NCI-H1048 (cell line): ENCODE data around the gene CNTNAP2.
"Not testable (repeated sequence)": the region's sequence is repeated elsewhere in the genome, so short reads cannot be mapped to it uniquely, and the experiment has no call there.

Source experiments
- DNase-seq: peaks from one replicate; lab custom pipeline; 2025; lab: John Stamatoyannopoulos, UW

The CNTNAP2 gene

DNA sequence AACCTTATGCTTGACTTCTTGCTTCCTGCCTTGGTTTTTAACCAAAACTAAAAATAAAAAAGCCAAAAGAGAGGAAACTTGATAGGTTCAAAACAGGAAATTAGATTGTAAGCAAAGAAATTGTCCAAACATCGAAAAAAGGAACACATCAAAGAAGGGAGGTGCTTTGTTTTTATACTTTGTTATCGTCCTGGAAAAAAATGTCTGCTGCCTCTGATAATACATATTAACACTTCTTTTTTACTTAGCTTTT, 2187.4 kb downstream of the CNTNAP2 start:
- DNase-seq, result no peak

DNA sequence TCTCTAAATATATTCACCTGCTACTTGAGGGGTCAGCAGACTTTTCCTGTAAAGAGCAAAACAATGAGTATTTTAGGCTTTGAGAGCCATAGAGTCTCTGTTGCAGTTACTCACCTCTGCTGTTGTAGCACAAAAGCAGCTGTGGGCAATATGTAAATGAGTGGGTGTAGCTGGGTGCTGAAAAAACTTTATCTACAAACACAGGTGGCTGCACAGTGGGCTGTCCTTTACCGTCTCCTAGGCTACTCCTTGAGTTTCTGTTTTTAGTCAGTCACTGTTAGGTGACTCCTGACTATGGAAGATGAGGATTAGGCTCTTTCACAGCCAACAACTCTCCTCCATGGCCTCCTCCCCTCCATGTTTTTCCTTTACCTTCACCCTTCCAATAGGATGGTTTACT, 2187.9 kb downstream of the CNTNAP2 start:
- no peak for DNase-seq

DNA sequence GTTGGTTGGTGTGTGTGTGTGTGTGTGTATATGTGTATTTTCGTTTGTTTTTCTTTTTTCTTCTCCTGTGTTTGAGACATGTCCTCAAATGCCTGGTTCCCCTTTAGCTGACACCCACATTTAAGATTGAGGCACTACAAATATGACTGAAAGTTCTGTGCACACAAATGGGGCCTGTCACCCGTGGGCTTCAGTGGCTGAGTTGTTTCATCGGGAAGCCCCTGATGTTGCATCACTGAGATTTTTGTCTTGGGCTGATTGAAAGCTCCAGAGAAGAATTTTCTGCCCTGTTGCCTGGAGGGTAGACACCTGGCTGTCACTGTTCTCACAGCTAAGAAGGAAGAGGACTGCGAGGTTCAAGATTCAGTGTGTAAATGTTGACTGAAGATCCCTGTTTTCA, 2190.2 kb downstream of the CNTNAP2 start:
- DNase-seq, result no peak

DNA sequence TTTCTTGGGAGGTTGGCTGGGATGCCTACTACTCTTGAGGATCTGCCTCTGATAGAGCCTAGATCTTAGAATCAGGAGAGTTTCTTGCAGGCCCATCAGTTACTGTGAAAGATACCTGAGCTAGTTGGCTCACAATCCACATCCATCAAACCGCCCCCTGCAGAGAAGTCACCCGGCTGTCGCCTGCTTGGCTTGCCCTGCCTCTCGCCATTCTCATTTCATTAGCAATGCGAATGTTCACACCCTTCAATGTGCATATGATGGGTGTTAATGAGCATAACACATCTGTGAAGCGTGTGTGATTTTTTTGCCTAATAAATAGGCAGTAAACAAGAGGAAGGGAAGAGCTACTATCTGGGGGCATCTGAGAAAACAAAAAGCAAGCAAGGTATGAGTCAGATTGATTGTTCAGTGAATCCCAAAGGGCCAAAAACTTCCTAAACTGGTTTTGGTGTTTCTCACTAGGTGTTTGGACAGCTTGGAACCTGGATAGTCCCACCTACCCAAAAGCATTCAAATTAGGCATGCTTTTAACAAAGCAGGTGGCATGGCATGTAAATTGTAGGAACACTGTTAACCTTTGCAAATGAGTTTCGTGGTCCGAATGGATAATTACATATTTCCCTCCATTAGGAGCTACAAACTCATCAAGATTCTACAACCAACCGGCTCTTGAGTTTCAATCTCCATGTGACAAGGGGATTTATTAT, 2201.7 kb downstream of the CNTNAP2 start:
- DNase-seq, result no peak

DNA sequence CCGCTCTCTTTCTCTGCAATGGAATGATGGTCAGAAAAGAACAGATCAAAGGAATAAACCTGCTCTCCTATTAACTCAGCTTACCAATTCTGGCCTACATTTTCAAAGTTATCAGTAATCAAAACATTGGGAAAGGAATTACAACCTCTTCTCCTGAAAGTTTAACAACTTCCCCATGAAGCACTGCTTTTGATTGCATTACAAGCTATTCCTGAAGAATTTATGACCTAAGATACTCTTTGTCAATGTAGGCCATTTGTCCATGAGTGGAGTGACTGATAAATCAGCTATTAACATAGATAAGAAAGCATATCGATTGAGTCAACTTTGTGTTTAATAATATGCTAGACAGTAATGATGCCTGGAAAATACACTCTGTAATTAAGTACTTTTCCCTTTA, 2202.2 kb downstream of the CNTNAP2 start:
- no peak for DNase-seq

DNA sequence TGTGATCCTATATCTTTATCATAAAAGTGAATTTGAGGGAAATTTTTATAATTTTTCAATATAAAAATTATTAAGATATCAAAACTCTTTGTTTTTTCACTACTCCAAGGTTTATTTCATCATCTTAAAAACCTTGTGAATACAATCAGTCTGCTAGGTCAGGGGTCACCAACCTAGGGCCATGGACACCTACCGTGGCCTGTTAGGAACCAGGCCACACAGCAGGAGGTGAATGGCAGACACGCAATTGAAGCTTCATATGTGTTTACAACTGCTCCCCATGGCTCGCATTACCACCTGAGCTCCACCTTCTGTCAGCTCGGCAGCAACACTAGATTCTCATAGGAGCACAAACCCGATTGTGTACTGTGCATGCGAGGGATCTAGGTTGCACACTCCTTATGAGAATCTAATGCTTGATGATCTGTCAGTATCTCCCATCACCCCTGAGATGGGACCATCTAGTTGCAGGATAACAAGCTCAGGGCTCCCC, 2202.8 kb downstream of the CNTNAP2 start:
- DNase-seq, result no peak

DNA sequence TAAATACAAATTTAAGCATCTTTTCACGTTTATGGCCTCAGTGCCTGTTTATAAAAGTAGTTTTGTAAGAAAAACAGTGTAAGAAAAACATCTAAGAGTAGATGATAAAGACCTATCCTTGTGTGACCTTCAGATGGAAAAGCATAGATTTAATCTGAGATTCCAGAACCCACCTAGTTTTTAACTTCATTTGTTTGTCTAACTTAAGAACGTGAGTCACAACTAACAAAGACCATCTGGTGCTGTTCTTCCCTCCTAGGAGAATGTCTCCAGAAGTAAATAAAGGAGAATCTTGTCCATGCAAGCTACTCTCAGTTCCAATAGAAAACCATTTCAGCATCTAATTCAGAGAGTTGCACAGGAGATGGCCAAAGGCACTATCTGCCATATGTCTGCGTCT, 2208.6 kb downstream of the CNTNAP2 start:
- no peak for DNase-seq

DNA sequence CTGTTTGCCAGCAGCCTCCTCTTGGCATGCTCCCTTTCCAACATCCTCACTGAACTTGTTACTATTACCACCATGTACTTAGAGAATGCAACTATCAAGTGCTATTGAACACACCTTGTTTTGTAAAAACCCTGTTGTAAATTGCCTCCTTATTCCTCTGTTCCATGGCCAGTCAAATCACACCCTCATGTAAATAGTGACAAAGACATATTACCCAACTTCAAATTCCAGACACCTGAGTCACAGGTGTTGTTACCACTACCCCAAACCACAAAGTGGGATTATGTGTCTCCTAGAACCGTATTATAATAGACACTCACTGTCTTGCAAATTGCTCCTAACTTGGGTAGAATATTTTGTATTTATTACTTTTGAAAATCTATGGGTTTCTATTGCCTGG, 2210.8 kb downstream of the CNTNAP2 start:
- DNase-seq, result no peak

DNA sequence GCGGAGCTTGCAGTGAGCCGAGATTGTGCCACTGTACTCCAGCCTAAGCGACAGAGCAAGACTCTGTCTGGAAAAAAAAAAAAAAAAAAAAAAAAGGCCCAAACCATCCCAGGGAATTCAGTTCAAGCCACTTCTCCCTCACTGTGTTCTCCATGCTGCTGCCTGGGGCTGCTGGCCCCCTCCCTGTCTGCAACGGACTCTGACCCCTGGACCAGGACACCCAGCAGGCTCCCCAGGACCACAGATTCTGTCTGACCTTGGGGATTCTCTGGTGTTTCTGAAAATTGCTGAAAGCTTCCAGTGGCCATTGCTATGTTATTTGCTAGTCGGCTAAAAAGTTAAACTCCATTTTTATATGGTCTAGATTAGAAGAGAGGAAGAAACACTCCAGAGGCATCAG, 2212.3 kb downstream of the CNTNAP2 start:
- DNase-seq, result no peak

DNA sequence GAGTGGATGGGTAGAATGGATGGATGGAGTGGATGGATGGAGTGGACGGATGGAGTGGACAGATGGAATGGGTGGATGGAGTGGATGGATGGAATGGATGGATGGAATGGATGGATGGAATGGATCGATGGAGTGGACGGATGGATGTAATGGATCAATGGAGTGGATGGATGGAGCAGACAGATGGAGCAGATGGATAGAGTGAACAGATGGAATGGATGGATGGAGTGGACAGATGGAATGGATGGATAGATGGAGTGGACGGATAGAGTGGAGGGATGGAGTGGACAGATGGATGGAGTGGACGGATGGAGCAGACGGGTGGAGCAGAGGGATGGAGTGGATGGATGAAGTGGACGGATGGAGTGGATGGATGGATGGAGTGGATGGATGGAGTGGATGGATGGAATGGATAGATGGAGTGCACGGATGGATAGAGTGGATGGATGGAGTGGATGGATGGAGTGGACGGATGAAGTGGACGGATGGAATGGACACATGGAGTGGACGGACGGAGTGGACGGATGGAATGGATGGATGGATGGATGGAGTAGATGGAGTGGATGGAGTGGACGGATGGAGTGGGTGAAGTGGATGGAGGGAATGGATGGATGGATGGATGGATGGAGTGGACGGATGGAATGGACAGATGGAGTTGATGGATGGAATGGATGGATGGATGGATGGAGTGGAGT, 2213.7 kb downstream of the CNTNAP2 start:
- DNase-seq, result no peak

DNA sequence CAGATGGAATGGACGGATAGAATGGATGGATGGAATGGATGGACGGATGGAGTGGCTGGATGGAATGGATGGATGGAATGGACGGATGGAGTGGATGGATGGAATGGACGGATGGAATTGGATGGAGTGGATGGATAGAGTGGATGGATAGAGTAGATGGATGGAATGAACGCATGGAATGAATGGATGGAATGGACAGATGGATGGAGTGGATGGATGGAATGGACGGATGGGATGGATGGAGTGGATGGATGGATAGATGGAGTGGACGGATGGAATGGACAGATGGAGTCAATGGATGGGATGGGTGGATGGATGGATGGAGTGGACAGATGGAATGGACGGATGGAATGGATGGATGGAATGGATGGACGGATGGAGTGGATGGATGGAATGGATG, 2214.2 kb downstream of the CNTNAP2 start:
- DNase-seq, result no peak

DNA sequence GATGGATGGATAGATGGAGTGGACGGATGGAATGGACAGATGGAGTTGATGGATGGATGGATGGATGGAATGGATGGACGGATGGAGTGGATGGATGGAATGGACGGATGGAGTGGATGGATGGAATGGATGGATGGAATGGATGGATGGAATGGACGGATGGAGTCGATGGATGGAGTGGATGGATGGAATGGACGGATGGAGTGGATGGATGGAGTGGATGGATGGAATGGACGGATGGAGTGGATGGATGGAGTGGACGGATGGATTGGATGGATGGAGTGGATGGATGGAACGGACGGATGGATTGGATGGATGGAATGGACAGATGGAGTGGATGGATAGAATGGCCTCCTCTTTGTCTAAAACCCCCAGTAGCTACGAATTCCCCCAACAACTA, 2214.9 kb downstream of the CNTNAP2 start:
- DNase-seq, result not testable (repeated sequence)

DNA sequence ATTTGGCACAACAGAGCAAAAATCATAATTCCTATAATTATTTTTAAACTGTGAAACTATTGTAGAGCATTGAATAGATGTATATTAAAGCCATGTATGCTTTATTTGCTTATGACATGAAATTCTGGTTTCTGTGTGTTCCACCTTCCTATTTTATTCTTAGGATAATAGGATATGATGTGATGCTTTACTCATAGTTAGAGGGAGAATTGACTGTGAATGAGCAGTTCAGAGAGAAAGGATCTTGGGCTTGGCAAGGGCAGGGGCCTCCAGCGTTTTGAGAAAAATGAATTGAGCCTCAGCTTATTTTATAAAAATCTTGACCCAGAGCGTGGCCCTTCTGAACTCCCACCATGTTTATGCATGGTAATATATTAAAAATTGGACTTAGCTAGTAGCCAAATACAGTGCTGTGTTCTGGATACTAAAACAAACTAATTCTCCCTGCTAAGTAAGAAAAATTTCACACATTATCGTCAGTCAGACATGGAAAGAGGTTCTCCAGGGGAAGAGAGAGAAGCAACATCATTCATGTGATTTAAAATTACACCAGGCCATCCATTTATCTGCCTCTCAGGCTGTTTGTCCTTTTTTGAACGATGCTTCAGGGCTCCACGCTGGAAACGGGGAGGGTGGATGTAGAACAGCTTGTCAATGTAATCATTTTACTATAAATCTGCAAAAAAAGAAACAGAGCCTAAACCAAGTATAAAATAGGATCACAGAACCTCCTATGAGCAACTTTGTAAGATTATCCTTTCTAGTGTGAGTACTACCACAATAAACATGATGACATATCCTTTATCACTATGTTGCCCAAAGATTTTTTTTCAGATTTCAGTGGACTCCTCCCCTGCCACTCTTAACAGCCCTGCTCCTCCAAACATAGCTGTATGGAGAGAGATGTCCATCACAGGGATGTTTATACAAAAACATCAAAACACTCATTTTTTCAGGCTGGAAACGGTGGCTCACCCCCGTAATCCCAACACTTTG, 2215.9 kb downstream of the CNTNAP2 start:
- no peak for DNase-seq

DNA sequence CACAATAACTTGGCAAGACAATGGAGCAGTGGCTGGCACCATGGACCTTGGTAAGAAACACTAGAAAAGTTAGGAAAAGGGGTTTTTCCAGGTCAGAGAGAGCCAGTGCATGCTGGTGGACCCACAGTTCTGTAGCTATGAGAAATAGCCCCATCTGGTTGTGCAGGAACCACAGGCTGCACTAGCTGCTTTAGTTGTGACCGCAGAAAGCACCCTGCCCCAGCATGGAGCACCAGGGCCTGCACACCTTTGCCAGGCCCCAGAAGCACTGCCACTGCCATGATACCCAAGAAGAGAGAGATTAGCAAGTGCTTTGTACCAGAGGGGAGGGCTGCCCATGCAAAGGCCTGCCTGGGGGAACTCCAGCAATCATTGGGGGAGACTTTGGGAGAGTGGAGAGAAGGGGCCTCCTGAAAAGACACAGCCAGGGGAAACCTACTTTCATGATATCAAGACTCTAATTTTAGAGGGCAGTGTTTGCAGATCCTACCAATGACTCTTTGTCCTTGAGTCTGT, 2217.9 kb downstream of the CNTNAP2 start:
- DNase-seq, result no peak

DNA sequence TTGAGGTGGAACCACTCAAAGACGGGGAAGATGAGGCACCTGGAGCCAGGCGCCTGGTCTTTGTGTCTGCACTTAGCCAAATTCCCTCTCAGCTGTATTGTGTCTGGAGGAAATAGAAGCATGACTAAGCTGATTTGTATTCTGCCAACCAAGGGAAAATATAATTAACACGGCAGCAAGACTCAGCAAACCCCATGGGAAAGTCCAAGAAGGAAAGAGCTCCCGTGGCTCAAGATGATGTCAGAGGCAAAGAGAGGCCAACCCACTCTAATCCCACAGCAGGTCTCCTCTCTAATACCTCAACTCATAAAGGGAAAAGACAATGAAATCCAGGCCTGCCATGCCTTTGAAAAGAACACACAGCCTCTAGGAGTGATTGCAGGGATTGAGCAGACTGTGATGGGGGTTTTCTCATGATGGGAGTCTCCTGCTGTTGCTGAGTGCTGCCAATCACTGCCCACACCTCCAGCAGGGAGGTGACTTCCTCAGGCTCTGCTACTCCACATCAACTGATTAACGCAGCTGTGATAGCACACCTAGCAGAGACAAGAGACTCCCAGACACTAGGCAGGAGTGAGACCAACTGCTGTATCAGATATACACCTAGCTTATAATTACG, 2218.5 kb downstream of the CNTNAP2 start:
- DNase-seq, result no peak

DNA sequence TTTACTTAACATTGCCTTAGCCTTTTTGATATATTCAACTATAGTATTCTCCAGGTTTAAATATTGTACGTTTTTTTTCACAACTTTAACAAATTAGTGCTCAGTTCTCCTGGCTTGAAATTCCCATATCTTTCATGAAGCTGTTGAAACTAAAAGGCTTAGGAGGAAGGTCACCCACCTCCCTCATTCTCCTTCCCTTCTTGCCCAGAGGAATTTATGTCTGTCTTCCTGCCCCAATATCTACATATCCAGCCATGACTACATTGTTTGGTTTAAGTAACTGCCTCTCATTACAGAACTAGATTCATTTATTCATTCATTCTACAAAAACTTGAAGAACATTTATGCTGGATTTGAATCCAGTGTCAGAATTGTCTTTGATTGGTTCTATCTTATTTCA, 2219.2 kb downstream of the CNTNAP2 start:
- DNase-seq, result no peak

DNA sequence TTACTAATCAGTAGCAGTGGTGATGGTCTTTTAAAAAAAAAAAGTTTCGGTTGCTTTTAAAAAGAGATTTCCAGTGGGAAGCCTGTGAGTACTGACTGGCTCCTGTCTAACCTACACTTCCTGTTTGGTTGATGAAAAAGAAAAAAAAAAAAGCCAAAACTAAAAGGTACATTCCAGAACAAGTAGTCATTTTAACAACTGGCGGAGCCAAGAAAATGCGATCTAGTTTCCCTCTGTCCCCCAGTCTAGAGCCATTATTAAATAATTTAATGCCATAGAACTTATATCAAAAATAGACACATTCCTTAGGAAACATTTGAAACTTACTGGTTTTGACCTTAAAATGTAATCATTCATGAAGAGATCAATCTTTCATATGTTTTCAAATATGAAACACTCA, 2219.8 kb downstream of the CNTNAP2 start:
- no peak for DNase-seq

DNA sequence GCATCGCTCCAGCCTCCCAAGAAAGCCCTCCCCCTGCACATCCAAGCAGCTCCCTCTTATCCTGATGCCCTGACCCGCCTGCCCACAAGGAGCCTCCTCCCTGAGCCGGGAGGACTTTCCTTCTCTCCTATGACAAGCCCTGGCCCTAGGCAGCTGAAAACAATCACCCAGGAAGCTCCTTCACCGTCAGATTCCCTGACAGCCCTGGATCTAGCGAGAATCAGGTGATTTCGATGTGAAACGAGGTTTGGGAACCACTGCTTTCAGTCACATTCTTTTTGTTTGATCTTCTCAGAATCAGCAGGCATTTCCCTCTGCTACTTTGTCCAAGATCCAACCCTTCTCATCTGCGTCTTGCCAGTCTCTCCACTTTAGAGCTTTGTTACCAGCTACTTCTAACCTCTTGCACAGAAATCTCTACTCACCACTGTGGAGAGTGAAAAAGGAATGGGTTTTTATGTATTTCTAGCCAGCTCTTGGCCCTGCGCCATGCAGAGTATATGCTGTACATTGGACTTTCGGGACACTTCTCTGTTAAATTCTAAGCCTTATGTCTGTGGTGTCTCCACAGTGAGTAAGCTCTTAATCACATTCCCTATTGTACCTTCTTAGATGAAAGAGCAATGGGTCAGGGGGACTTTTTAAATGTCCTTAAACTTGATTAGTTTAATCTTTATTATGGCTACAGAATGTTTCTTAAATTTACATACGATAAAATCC, 2220.8 kb downstream of the CNTNAP2 start:
- DNase-seq, result no peak

DNA sequence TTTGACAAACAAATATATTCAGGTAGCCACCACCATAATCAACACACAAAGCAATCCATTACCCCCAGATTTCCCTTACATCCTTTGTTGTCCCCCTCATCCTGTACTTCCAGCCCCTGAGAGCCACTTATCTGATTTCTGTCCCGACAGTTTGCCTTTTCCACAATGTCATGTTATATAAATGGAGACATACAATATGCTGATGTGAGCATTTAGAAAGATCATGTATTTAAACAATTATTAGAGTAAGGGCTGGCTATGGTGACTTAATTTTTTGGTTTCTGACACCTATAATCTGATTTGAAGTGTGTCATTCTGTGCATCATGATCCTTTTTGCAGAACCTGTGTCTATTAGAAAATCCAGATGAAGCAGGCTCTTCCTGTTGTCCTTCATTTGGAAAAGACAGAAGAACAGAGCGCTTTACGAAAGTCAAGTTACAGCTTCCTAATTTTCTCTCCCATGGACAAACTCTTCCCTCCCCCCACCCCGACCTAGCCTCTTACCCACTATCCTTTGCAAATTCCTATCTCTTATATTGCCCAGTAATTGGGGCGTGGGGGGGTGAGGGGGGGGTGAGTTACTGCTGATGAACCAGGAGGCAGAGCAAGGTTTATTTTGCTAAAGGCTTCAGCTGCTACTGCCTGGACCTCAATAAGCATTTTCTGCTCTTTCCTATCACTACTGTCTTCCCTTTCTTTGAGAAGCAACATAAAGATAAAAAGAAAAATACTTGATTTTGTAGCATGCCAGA, 2221.6 kb downstream of the CNTNAP2 start:
- no peak for DNase-seq

DNA sequence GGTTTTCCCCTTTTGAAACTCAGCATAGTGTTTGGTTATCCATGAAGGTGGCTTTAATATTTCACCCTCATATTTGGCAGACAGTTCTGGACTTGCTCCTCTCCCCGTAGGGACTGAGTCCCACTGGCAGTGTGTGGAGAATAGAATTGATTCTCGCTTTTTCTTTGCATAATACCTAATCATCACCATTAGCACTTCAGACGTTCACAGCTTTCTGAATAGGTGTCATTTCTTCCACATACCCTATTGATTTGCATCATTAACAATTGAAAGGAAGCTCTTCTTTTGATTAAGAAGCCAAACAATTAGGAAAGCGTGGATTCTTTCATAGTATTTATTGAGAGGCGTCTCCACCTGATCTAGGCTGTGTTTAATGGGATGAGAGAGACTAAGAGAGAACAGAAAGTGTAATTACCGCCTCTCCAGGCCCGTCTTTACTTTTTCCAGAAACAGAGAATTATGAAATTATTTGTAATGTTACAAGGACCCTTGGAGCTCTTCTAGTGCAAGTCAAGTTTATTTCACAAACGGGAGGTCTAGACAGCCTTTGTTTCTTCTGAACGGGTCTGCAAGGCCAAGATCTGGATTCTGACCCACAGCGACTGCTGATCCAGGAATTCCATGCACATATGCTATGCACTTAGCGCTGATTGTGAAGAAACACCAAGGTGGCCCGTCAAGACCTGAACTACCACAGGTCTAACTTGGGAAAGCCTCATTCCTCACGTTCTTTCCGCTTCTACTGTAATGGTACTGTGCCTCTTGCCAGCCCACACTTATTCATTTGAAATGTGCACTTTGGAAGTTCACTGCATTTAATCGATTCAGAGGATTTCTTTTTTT, 2224.1 kb downstream of the CNTNAP2 start:
- DNase-seq, result no peak
